GM12891 (cell line): ENCODE results near the gene MMP20.
"Not testable (repeated sequence)": the region's sequence is repeated elsewhere in the genome, so short reads cannot be mapped to it uniquely, and the experiment has no call there.

Source experiments
- POLR2A ChIP-seq: IDR thresholded peaks from 2 replicates; pipeline ENCODE4 v1.6.1; 2011; ENCODE audit warnings: low read depth, low read length, control low read depth
- POLR2AphosphoS5 ChIP-seq: IDR thresholded peaks from 2 replicates; pipeline ENCODE4 v1.6.1; 2011; ENCODE audit warnings: low read depth, low read length, control low read depth
- TAF1 ChIP-seq: IDR thresholded peaks from 2 replicates; pipeline ENCODE4 v1.6.1; 2011; ENCODE audit warnings: low read depth, low read length, control low read depth

DNA sequence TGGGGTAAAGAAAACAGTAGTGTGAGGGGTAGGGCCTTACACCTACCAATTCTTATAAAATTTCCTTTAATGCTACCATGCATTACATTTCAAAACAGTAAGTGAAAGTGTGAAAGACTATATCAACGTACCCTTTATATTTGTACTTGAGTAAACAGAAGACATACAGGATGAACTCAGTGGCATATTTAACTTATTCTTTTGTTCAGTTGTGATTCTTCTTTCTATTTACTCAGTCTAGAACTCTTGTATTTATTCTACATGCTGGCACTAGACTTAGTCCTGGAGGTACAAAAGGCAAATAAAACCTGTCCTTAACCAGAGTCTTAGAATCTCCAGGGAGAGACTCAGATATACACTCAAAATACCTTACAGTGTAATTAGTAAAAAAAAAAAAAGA lies 4.8 kb upstream of the MMP20 start:
- TF ChIP-seq POLR2A, POLR2AphosphoS5, TAF1: not testable (repeated sequence)
